GM19193 (cell line): ENCODE data around the gene SDC4.

Experiments
- POLR2A ChIP-seq: IDR thresholded peaks from 4 replicates; pipeline ENCODE4 v1.6.1; 2011; ENCODE audit not compliant: insufficient read depth, insufficient read length; ENCODE audit errors: extremely low read depth

Gene SDC4

GRCh38 chr20:45303586-45304463 is 44.4 kb downstream of the SDC4 start:
- no peak for TF ChIP-seq POLR2A

GRCh38 chr20:45301824-45302271 is 46.4 kb downstream of the SDC4 start:
- TF ChIP-seq POLR2A: no peak

GRCh38 chr20:45300961-45301360 is 47.3 kb downstream of the SDC4 start:
- no peak for TF ChIP-seq POLR2A

GRCh38 chr20:45299786-45300185 is 48.4 kb downstream of the SDC4 start:
- TF ChIP-seq POLR2A: no peak

GRCh38 chr20:45297786-45298497 is 50.3 kb downstream of the SDC4 start:
- no peak for TF ChIP-seq POLR2A

- TF ChIP-seq POLR2A: no peak
These were observed 53.6 kb downstream of the SDC4 start for GRCh38 chr20:45294659-45295058.

- TF ChIP-seq POLR2A: no peak
These were observed 54.2 kb downstream of the SDC4 start for GRCh38 chr20:45294003-45294368.

- TF ChIP-seq POLR2A: no peak
These were observed 54.9 kb downstream of the SDC4 start for GRCh38 chr20:45293041-45294002.

- TF ChIP-seq POLR2A: no peak
These were observed 55.9 kb downstream of the SDC4 start for GRCh38 chr20:45292343-45292742.

GRCh38 chr20:45291526-45291925 is 56.7 kb downstream of the SDC4 start:
- no peak for TF ChIP-seq POLR2A

- TF ChIP-seq POLR2A: no peak
These were observed 57.4 kb downstream of the SDC4 start for GRCh38 chr20:45290677-45291355.

GRCh38 chr20:45289942-45290676 is 58.1 kb downstream of the SDC4 start:
- no peak for TF ChIP-seq POLR2A

GRCh38 chr20:45288860-45289259 is 59.4 kb downstream of the SDC4 start:
- TF ChIP-seq POLR2A: no peak

- no peak for TF ChIP-seq POLR2A
These were observed 59.8 kb downstream of the SDC4 start for GRCh38 chr20:45288376-45288775.
